ENCODE results near the gene NTNG1.

The NTNG1 gene

DNA sequence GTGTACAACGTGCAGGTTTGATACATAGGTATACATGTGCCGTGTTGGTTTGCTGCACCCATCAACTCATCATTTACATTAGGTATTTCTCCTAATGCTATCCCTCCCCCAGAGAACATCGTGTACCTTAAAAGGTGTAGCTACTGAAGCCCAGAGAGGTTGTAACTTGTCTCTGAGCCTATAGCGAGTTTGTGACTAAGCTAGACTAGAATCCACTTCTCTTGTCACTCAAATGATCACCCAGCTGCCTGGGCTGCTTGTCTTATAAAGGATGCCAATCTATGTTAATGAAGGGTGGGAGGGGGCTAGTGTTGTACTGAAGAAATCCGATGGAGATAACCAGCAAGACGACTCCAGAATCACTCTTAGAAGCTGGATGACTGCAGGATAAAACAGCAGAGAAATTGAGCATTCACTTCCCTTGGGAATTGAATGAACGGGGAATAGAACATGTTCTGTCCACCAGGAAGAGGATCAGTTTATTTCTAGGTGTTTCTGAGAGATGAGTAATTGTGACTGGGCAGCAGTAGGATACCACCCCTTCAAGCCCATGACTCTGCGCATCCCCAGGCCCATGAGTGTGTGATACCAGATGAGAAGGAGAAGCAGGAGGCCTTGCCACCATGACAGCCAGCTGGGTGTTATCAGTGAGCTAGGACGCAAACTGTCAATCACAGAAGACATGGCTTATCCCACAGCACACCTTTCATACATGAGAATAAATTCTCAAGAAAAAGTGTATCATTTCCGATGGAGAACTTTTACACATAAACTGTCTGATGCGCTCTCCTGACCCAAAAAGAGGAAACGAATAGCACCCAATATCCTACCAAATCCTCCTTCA, 390.4 kb downstream of the NTNG1 start:
- TF ChIP-seq, protein P1, sequence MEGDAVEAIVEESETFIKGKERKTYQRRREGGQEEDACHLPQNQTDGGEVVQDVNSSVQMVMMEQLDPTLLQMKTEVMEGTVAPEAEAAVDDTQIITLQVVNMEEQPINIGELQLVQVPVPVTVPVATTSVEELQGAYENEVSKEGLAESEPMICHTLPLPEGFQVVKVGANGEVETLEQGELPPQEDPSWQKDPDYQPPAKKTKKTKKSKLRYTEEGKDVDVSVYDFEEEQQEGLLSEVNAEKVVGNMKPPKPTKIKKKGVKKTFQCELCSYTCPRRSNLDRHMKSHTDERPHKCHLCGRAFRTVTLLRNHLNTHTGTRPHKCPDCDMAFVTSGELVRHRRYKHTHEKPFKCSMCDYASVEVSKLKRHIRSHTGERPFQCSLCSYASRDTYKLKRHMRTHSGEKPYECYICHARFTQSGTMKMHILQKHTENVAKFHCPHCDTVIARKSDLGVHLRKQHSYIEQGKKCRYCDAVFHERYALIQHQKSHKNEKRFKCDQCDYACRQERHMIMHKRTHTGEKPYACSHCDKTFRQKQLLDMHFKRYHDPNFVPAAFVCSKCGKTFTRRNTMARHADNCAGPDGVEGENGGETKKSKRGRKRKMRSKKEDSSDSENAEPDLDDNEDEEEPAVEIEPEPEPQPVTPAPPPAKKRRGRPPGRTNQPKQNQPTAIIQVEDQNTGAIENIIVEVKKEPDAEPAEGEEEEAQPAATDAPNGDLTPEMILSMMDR (IDR thresholded peaks at IDR 0.05) = no peak

DNA sequence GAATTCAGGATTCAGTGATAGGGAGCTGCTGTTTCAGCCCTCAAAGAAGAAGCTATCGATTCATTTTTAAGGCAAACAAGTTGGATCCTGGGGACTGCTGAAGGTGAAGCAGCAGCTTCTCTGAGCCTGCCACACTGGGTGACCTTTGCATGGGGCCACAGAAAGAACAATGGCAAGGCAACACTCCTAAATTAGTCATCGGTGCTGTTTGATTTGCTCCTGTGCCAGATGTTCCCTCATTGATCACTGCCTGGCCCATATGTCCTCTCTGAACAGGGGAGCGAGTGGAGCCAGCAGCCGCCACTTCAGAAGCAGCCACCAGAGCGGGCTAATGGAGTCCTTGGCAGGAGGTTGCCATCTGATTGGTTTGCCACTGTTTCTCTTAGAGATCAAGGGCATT, 391.5 kb downstream of the NTNG1 start:
- TF ChIP-seq, protein P1 (IDR thresholded peaks at IDR 0.05) = no peak

All from LNCAP (cell line).